Stimulated activated CD8-positive, alpha-beta memory T cell treated with anti-CD3 and anti-CD28 coated beads, Interleukin-7, amount 100 ng/mL, for 48 hours (primary cell): Measurements from ENCODE around the gene NVL.
"Not testable (repeated sequence)": the region's sequence is repeated elsewhere in the genome, so short reads cannot be mapped to it uniquely, and the experiment has no call there.

Source experiments
- DNase-seq, 2 donors: peaks; one replicate each; pipeline ENCODE4 v3.0.0-alpha.2; 2020; ENCODE audit warnings: low read depth in 1 of 2; ENCODE audit errors: extremely low read depth in 1 of 2

Gene NVL

DNA sequence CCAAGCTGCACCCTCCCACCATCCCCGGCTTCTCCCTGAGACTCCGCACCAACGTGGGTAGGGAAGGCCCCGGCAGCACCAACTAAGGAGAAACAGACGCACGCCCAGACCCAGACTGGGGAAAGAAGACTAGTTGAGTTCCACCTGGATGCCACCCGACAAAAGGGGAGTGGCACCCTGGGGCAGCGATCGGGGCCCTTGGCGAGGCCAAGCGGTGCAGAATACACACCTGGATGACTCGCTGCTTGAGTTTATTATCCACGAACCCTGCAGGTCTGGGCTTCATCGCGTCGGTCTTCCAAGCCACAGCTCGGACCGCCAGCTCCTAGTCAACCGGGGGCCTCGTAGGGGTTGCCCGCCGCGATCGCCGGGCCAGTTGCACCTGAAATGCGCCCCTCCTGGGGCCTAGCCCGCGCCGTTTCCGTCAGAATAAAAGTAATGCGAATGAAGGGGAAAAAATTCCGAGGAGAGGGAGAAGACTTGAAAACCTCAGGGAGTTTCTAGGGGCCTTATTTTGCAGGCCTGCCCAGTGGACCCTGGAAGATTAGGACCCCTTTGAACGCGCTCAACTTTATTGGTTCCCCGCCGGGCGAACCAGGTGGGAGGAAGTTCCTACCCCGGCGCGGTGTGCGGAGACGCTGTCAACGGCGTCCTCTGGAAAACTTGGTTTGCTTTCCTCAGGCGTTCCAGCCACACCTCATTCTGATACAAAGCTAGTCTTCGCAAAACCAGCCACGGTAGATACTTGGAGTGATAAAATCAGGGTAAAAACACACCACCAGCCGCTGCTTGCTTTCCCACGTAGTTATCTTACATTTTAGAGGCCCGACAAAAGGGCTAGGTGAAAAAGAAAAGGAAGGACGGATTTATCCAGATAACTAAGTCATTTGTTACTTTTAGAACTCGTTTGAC, at the start of gene NVL:
Gene NVL, minus strand, starts transcription at position 331 of the 912 bp plus-strand sequence. Its CDS starts 45 bp downstream, at position 286.
- peak; percentile 52 to 65 for DNase-seq

DNA sequence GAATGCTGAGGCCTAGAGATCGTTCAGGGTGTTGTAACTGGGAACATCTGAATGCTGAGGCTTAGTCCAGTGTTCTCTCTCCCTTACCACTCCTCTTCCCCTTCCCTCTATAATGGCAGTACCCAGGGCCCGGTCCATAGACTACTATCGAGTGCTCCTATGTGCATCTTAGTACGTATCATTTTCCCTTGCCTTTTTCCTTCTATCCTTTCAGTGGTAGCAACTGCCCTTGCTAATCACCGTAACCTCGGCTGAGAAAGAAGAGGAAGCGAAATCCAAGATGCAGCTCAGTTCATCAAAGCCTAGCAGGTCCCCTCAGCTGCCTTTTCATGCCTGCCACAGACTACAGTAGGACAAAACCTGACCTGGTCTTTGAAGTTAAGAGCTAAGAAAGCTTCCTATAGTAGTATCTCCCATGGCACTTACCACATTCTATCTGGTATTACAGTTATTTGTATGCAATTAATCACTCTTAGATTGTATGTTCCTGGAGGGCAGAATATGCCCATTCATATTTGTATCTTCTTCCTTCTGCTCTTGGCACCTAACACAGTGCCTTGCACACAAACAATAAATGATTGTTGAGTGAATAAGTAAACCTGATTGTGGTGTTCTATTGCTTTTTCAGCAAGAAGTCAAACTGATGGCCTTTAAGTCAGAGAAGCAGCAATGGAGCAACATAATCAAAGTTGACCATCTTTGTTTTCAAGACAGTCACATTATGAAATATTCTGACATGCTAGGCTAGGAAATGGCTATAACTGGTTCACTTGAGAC, 49.1 kb upstream of the NVL start:
- no peak for DNase-seq

DNA sequence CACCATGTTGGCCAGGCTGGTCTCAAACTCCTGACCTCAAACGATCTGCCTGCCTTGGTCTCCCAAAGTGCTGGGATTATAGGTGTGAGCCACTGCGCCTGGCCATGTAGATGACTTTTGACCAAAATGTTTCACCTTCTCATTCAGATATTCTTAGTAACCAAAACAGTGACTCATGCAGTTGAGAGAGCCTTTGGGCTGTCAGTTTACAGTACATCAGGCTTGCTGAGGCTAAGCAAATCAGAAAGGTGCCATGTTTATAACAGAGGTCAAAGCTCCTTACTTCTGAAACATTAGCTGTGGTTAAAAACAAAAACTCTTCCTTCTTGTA, 47.7 kb upstream of the NVL start:
- peak in 1 of 2 donors; percentile 30 for DNase-seq

DNA sequence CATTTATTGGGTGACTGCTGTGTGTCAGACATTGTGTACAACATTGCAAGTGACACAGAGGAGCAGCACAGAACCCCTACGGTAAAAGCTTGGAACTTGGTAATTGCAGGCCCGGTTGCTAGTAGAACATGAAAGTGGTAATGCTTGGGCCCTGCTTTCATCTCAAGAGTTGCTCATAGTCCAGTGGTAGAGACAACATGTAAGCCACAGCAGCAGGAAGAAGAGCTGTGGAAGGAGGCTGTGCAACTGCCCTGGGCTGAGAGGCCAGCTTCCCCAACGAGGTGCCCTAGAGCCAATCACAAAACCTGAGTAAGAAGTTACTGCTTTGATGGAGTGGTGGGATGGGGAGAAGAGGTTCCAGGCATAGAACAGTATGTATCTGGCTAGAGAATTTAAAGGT, 45.1 kb upstream of the NVL start:
- DNase-seq, result no peak

- DNase-seq, result no peak
Observed at GRCh38 chr1:224373008-224373590, 43.1 kb upstream of the NVL start.

DNA sequence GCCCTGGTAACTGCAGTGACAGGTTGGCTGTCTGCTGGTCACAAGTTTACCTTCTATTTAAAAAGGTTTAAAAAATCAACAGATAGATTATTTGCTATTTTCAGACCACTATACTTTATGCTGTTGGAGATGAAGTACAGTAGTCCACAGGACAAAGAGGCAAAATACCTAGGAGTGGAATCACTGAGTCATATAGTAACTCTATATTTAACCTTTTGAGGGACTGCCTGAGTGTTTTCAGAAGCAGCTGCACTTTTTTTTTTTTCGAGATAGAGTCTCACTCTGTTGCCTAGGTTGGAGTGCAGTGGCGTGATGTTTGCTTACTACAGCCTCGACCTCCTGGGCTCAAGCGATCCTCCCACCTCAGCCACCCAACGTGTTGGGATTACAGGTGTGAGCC, 38.4 kb upstream of the NVL start:
- DNase-seq, result no peak

DNA sequence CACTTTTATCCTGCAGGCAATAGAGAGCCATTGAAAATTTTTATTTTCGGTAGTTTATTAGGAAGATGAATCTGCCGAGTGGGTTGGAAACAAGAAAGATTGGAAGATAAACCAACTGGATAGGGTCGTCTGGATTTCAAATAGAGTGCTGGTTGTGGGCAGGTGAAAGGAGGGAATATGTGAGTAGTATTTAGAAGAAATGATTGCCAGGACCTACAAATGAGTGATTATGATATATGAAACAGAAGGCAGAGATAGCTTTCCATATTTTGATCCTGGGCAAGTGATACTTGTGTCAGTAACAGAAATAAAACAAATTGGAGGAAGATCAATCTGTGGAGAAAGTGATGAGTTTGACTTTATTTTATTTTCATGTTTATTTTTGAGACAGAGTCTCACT, 29.2 kb upstream of the NVL start:
- no peak for DNase-seq

DNA sequence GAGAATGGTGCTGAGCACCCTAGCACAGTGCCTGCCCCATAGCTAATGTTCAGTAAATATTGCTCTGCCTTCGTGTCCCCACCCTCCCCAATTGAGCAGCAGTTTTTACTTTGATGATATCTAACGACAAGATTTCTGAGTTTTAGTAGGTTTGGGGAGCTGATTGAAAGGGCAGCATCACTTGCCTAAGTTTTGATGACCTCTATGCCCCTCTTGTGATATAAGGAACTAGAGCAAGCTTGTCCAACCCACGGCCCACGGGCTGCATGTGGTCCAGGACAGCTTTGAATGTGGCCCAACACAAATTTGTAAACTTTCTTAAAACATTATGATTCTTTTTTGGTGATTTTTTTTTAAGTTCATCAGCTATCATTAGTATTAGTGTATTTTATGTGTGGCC, 28.3 kb upstream of the NVL start:
- DNase-seq, result no peak

GRCh38 chr1:224357626-224358124, 27.7 kb upstream of the NVL start:
- DNase-seq, result no peak

GRCh38 chr1:224356685-224357625, 27.0 kb upstream of the NVL start, which contains the start of gene CNIH4:
TSS of gene CNIH4 (plus strand) at chr1:224356879. CDS start at chr1:224356925, 46 bp downstream.
- DNase-seq, result peak; percentile 75 to 87

DNA sequence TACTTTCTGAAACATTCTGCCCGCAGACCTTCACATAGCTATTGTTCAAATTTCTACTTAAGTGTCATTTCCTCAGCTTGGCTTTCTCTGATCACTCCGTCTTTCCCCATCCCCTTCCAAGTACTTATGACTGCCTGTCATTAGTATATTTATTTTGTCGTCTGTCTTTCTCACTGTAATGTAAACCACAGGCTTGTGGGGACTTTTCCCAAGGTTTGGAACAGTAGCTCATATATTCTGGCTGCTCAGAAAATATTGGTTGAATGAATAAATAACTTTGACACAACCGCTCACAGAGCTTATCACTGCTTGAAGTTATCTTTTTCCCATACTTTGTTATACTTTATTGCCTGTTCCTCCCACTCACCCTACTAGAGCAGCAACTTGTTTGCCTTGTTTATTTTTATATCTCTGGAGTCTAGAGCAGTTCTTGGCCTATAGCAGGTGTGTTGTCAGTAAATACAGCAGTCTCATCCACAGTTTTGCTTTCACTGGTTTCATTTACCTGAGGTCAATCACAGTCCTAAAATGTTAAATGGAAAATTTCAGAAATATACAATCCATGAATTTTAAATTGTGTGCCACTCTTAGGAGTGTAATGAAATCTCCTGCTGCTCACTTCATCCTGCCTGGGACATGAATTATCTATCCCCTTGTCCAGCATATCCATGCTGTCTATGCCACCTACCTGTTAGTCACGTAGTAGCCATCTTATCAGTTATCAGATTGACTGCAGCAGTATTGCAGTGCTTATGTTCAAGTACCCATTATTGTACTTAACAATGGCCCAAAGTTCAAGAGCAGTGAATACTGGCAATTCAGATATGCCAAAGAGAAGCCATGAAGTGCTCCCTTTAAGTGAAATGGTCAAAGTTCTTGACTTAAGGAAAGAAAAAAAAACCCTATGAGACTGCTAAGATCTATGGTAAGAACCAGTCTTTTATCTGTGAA, 24.3 kb upstream of the NVL start:
- no peak for DNase-seq

- DNase-seq, result not testable (repeated sequence)
Observed at GRCh38 chr1:224352436-224353085, 22.6 kb upstream of the NVL start.

GRCh38 chr1:224349716-224350115, 19.7 kb upstream of the NVL start:
- not testable (repeated sequence) for DNase-seq

- no peak for DNase-seq
Observed at GRCh38 chr1:224348137-224348536, 18.2 kb upstream of the NVL start.

DNA sequence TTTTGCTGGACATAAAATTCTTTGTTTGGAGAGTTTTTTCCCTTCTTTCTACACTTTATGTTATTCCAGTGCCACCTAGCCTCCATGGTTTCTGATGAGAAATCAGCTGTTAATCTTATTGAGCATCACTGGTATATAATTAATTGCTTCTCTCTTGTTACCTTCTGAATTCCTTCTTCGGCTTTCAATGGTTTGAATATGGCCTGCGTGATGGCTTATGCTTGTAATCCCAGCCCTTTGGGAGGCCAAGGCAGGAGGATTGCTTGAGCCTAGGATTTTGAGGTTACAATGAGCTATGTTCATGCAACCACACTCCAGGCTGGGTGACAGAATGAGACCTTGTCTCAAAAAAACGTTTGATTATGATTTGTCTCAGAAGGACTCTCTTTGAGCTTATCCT, 13.7 kb upstream of the NVL start:
- DNase-seq, result no peak

GRCh38 chr1:224340453-224341384, 10.7 kb upstream of the NVL start:
- not testable (repeated sequence) for DNase-seq

DNA sequence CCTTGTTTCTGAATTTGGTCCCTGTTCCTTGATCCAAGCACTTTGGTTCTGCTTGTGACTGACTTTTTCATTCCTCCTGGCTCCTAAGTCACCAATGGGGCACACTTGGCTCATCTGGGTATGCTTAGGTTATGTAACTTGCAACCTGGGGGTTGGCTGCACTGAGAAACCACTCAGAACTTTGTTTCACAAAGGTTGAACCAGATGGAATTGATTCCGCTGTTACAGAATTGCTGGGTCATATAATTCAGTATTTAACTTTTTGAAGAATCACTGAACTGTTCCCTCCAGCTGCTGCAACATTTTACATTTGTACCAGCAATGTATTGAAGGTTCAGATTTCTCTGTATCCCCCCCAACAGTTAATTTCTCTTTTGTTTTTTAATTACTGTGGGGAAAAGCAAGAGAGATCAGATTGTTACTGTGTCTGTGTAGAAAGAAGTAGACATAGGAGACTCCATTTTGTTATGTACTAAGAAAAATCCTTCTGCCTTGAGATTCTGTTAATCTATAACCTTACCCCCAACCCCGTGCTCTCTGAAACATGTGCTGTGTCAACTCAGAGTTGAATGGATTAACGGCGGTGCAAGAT, 9.6 kb upstream of the NVL start:
- no peak for DNase-seq
